Muscle layer of colon (tissue), 2 donors: ENCODE results near the gene SLC9A4.

Source experiments
- H3K27ac ChIP-seq: one replicate; pipeline ENCODE4 v1.7.0; 2013; ENCODE audit warnings: low read depth, mild to moderate bottlenecking, low read length, moderate library complexity
- H3K27me3 ChIP-seq, 2 donors: one replicate each; pipeline ENCODE4 v1.7.0; 2013; ENCODE audit warnings: low read length in 2 of 2, mild to moderate bottlenecking in 2 of 2; ENCODE audit not compliant: insufficient read depth in 2 of 2, control insufficient read depth in 1 of 2
- H3K36me3 ChIP-seq: one replicate; pipeline ENCODE4 v1.7.0; 2013; ENCODE audit warnings: mild to moderate bottlenecking, low read length; ENCODE audit not compliant: insufficient read depth
- H3K4me1 ChIP-seq: one replicate; pipeline ENCODE4 v1.7.0; 2013; ENCODE audit warnings: mild to moderate bottlenecking, low read length; ENCODE audit not compliant: insufficient read depth
- H3K4me3 ChIP-seq, 2 donors: one replicate each; pipeline ENCODE4 v1.7.0; 2013; ENCODE audit warnings: low read length in 2 of 2, low read depth in 1 of 2, mild to moderate bottlenecking in 1 of 2, moderate library complexity in 1 of 2
- H3K9ac ChIP-seq: one replicate; pipeline ENCODE4 v1.7.0; 2013; ENCODE audit warnings: low read length
- H3K9me3 ChIP-seq: one replicate; pipeline ENCODE4 v1.7.0; 2013; ENCODE audit warnings: mild to moderate bottlenecking, low read length
- donor health status: abdominal sarcoma.
- donor health status: Adenocarcinoma of cecum.

Gene SLC9A4

GRCh38 chr2:102506743-102507142 is 33.7 kb downstream of the SLC9A4 start:
- H3K36me3 ChIP-seq = no peaks in the 10 kb centered on the region
- H3K27me3 ChIP-seq = no peaks in the 10 kb centered on the region
- no peaks in the 10 kb centered on the region for H3K4me1 ChIP-seq
- H3K27ac ChIP-seq = no peak overlapping the region
- no peak overlapping the region for H3K9ac ChIP-seq
- H3K4me3 ChIP-seq = no peak overlapping the region
- no peaks in the 10 kb centered on the region for H3K9me3 ChIP-seq

DNA sequence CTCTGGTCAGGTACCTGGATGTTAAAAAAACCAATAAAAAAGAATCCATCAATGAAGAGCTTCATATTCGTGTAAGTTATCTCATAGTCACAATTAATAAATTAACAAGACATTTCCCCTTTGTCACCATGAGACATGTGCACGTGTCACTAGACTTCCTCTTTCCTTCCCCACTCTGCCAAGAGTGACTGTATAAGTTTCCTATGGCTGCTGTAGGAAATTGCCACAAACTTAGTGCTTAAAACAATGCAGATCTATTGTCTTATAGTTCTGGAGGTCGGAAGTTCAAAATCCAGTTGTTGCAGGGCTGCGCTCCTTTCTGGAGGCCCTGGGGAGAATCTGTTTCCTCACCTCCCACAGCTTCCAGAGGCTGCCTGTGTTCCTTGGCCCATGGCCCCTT is 35.8 kb downstream of the SLC9A4 start:
- Histone ChIP-seq H3K4me3 (no peak overlapping the region), H3K9me3 (no peaks in the 10 kb centered on the region), H3K36me3 (no peaks in the 10 kb centered on the region), H3K9ac (no peak overlapping the region), H3K27me3 (no peaks in the 10 kb centered on the region), H3K4me1 (no peaks in the 10 kb centered on the region), H3K27ac (no peak overlapping the region)

- H3K27ac ChIP-seq = no peak overlapping the region
Measured at GRCh38 chr2:102509749-102510148, 36.7 kb downstream of the SLC9A4 start.

DNA sequence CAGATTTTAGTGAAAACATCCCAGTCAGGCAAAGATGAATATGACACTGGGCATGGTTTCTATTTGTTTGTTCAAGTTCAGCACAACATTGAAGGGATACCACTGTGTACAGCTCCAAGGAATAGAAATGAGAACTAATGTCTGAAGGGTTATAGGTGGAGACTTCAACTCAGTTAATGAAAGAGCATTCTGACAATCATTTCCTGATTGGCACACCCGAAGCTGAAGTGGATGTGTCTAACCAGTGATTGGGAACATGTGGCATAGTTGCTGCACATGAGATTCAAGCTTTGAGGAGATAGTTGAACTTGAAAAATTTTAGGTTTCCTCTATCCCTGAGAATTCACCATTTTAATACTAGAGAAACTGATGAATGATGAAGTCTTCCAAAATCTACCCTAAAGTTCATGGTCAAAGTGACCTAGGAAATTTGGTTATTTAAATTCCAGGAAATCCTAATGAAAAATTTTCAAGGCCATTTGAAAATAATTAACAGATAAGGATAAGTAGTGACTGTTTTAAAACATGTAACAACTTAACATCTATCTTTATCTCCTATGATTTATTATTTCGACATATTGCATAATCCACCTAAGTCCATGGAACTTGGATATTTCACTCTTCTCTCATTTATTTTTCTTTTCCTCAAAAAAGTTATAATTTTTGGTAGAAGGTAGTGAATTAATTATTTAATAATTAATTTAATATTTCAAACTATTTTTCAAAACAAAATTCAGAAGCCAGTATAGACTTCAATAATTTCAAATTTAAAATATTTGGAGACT is 38.0 kb downstream of the SLC9A4 start:
- H3K27me3 ChIP-seq = no peaks in the 10 kb centered on the region
- no peak overlapping the region for H3K4me3 ChIP-seq
- H3K36me3 ChIP-seq = no peaks in the 10 kb centered on the region
- no peak overlapping the region for H3K27ac ChIP-seq
- no peaks in the 10 kb centered on the region for H3K4me1 ChIP-seq
- H3K9ac ChIP-seq = no peak overlapping the region
- no peaks in the 10 kb centered on the region for H3K9me3 ChIP-seq

More at GRCh38 chr2:102509749-102510148, 36.7 kb downstream of the SLC9A4 start:
- H3K9me3 ChIP-seq = no peaks in the 10 kb centered on the region
- no peaks in the 10 kb centered on the region for H3K27me3 ChIP-seq
- H3K4me3 ChIP-seq = no peak overlapping the region
- no peaks in the 10 kb centered on the region for H3K4me1 ChIP-seq
- H3K36me3 ChIP-seq = no peaks in the 10 kb centered on the region
- H3K9ac ChIP-seq = no peak overlapping the region

DNA sequence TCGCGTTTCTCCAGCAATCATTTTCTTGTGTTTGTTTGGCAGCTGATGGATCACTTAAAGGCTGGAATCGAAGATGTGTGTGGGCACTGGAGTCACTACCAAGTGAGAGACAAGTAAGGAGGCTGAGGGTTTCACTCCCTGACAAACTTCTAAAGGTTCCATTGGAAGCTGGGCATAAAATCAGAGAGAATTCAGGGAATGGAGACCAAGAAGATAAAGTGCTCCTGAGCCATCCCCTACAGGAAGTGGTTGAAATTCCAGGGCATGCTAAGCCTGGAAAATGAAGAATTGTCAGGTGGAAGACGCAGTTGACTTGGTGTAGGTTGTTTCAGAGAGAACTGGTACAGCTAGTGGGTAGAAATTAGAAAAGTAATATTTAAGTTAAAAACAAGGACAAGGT is 39.1 kb downstream of the SLC9A4 start:
- H3K9ac ChIP-seq = no peak overlapping the region
- no peaks in the 10 kb centered on the region for H3K27me3 ChIP-seq
- no peaks in the 10 kb centered on the region for H3K36me3 ChIP-seq
- no peaks in the 10 kb centered on the region for H3K9me3 ChIP-seq
- no peaks in the 10 kb centered on the region for H3K4me1 ChIP-seq
- H3K4me3 ChIP-seq = no peak overlapping the region
- H3K27ac ChIP-seq = no peak overlapping the region

DNA sequence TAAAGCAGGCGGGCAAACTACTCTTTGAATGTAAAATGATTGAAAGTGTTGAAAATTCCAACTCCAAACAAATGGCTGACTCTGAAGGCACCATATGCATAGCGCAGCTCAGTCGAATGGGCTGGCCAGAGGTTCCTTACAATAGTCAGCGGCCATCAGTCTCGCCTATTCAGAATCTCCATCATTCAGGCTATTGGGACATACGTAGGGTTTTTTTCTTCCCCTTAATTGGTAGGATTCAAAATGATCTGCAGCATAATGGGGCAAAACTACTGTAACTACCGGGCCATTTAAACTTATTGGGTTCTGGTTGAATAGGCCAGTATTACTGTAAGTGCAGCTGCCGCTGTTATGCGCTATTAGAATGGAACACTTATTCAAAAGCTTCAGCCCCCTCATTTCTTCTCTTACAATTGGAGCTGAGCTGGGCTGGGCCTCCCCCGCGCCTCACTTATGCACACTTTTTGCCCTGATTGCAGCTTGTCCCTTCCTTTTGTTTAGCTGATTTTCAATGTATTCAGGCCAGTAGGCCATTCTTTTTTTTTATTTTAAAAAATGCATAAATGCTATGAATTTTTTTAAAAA is 40.4 kb downstream of the SLC9A4 start:
- H3K9me3 ChIP-seq = no peaks in the 10 kb centered on the region
- no peak overlapping the region for H3K27ac ChIP-seq
- H3K4me3 ChIP-seq = no peak overlapping the region
- no peak overlapping the region for H3K9ac ChIP-seq
- no peaks in the 10 kb centered on the region for H3K36me3 ChIP-seq
- no peaks in the 10 kb centered on the region for H3K4me1 ChIP-seq
- H3K27me3 ChIP-seq = no peaks in the 10 kb centered on the region

DNA sequence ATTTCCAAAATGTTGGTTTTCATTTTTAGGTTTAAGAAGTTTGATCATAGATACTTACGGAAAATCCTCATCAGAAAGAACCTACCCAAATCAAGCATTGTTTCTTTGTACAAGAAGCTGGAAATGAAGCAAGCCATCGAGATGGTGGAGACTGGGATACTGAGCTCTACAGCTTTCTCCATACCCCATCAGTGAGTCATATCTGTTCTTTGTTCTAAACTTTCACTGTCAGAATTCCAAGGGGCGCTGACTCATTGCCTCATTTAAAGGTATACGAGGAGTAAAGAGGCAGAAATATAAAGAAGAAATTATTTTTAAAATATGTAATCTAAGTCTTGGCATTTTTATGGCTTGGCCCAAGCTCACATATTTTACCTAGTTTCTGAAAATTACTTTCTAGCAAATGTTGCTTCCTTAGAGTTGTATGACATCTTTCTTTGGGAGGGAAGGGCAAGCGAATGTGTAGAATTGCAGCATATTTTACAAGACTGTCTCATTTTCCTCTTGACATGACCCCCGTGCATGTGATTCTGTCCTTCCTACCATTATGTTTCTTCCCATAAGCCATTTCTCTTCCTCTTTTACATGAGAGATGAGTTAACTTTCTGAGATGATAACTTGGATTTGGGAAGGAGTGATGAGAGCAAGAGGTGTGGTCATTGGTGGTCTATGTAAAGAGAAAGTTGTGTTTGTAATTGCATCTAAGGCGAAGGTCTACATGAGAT is 41.2 kb downstream of the SLC9A4 start:
- no peak overlapping the region for H3K4me3 ChIP-seq
- H3K9me3 ChIP-seq = no peaks in the 10 kb centered on the region
- H3K36me3 ChIP-seq = no peaks in the 10 kb centered on the region
- no peak overlapping the region for H3K9ac ChIP-seq
- no peak overlapping the region for H3K27ac ChIP-seq
- no peaks in the 10 kb centered on the region for H3K27me3 ChIP-seq
- H3K4me1 ChIP-seq = no peaks in the 10 kb centered on the region

GRCh38 chr2:102515851-102516250 is 42.8 kb downstream of the SLC9A4 start:
- Histone ChIP-seq H3K9me3 (no peaks in the 10 kb centered on the region), H3K27ac (no peak overlapping the region), H3K4me3 (no peak overlapping the region), H3K27me3 (no peaks in the 10 kb centered on the region), H3K4me1 (no peaks in the 10 kb centered on the region), H3K9ac (no peak overlapping the region), H3K36me3 (no peaks in the 10 kb centered on the region)

- Histone ChIP-seq H3K4me3 (no peak overlapping the region), H3K9ac (no peak overlapping the region), H3K27me3 (no peaks in the 10 kb centered on the region), H3K9me3 (no peaks in the 10 kb centered on the region), H3K27ac (no peak overlapping the region), H3K36me3 (no peaks in the 10 kb centered on the region), H3K4me1 (no peaks in the 10 kb centered on the region)
Measured at GRCh38 chr2:102518170-102518569, 45.1 kb downstream of the SLC9A4 start.

DNA sequence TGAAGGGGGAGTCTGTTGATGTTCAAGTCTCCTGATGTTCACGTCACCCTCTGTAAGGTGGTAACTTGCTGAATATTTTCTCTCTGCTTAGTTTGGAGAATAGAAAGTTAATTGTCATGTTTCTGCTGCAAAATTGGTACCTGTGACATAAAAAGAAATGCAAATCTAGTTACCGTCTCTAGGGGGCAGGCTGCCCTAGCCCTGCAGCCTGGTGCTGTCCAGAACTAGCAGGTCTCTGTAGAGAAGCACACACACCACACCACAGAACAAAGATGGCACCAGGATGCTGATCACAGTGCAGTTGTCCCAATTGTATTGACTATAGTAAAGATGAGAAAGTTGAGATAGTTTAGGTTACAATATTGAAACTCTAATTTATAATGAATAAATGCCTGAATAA is 47.0 kb downstream of the SLC9A4 start:
- Histone ChIP-seq H3K27me3 (no peaks in the 10 kb centered on the region), H3K9me3 (no peaks in the 10 kb centered on the region), H3K4me3 (no peak overlapping the region), H3K9ac (no peak overlapping the region), H3K36me3 (no peaks in the 10 kb centered on the region), H3K27ac (no peak overlapping the region), H3K4me1 (no peaks in the 10 kb centered on the region)

GRCh38 chr2:102520801-102521200 is 47.8 kb downstream of the SLC9A4 start:
- H3K4me1 ChIP-seq = no peaks in the 10 kb centered on the region
- H3K36me3 ChIP-seq = no peaks in the 10 kb centered on the region
- no peak overlapping the region for H3K4me3 ChIP-seq
- H3K27ac ChIP-seq = no peak overlapping the region
- no peak overlapping the region for H3K9ac ChIP-seq
- H3K27me3 ChIP-seq = no peaks in the 10 kb centered on the region
- no peaks in the 10 kb centered on the region for H3K9me3 ChIP-seq
